ENCODE results near the gene CTLA4. TPM values are rescaled to one million over a fixed set of nuclear protein-coding genes. Genes with fewer than 3 reads are reported as not detected.
"Not testable (repeated sequence)": the region's sequence is repeated elsewhere in the genome, so short reads cannot be mapped to it uniquely, and the experiment has no call there.

CTLA4 gene
- total RNA-seq, 1 experiment from 2014 or later = not detected

GRCh38 chr2:203857656-203858055 lies 9.9 kb upstream of the CTLA4 start:
- DNase-seq (ENCODE audit: low read depth) = no peak

- no peak for DNase-seq (ENCODE audit: low read depth)
These were observed 9.4 kb upstream of the CTLA4 start for GRCh38 chr2:203858176-203858575.

DNA sequence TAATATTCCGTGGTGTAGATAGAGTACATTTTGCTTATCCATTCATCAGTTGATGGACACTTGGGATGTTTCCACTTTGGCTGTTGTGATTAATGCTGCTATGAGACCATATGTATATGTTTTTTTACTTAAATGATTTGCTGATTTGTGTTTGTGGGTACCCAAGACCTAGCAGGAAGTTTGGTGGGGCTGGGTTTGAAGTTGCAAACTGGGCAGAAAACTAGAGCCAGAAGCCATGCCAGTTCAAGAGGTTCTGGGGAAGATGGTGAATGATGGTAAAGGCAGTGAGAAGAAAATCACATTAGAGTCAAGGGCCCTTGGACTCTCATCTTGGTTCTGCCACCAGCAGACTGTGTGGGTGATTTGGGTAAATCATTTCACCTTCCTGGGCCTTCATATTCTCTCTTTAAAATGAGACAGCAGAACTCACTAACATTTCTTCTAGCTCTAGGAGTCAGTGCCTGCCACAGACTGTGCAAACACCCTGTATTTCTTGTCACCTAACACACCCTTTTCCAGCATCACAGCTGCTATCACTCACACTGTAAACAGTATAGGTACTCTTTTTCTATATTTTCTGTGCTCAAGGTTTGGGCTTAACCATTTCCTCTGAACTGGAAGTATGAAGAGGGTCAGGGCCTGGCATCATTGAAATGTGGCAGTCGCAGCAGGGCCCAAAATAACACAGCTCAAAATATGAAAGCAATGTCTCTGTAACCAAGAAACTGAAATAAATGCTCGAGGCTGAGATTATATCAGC lies 8.4 kb upstream of the CTLA4 start:
- DNase-seq (ENCODE audit: low read depth) = no peak

- DNase-seq (ENCODE audit: low read depth) = no peak
These were observed 6.4 kb upstream of the CTLA4 start for GRCh38 chr2:203861197-203861596.

GRCh38 chr2:203861607-203862006 lies 6.0 kb upstream of the CTLA4 start:
- DNase-seq (ENCODE audit: low read depth) = no peak

DNA sequence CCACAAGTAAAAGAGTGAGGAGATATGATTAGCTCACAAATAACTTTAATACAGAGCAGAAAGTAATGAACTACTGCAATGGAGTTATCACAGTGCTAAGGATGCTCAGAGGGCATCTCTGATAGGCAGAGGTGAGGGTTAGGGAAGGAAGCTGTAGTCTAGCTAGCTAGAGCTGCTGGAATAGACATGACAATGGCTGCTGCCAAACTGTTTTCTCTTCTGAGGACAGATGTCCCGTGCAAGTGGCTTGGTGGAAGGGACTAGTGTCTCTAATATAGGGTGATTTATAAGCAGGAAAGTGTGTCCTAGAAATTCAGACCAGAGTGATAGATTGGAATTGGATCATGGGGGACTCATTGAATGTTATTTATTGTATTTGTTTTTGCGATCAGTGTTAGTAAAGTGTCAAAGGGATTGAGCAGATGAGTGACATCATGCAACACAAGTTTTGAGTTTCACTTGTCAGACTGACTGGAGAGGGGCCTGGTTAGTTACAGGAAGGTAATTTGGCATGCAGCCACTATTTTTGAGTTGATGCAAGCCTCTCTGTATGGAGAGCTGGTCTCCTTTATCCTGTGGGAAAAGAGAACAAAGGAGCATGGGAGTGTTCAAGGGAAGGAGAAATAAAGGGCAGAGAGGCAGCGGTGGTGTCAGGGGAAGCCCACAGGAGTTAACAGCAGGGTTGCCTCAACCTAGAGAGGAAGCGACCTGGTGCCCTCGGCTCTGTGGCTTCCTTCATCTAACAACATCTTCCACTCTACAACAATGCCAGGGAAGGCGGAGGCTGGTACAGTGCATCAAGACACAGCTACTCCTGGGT lies 1.9 kb downstream of the CTLA4 start:
- DNase-seq (ENCODE audit: low read depth) = no peak

DNA sequence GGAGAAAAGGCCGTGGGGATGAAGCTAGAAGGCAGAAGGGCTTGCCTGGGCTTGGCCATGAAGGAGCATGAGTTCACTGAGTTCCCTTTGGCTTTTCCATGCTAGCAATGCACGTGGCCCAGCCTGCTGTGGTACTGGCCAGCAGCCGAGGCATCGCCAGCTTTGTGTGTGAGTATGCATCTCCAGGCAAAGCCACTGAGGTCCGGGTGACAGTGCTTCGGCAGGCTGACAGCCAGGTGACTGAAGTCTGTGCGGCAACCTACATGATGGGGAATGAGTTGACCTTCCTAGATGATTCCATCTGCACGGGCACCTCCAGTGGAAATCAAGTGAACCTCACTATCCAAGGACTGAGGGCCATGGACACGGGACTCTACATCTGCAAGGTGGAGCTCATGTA lies 2.9 kb downstream of the CTLA4 start:
- DNase-seq (ENCODE audit: low read depth) = no peak

DNA sequence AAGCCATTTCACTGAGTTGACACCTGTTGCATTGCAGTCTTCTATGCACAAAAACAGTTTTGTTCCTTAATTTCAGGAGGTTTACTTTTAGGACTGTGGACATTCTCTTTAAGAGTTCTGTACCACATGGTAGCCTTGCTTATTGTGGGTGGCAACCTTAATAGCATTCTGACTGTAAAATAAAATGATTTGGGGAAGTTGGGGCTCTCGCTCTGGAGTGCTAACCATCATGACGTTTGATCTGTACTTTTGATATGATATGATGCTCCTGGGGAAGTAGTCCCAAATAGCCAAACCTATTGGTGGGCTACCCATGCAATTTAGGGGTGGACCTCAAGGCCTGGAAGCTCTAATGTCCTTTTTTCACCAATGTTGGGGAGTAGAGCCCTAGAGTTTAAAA lies 3.4 kb downstream of the CTLA4 start:
- no peak for DNase-seq (ENCODE audit: low read depth)

- DNase-seq (ENCODE audit: low read depth) = no peak
These were observed 3.9 kb downstream of the CTLA4 start for GRCh38 chr2:203871371-203871983.

DNA sequence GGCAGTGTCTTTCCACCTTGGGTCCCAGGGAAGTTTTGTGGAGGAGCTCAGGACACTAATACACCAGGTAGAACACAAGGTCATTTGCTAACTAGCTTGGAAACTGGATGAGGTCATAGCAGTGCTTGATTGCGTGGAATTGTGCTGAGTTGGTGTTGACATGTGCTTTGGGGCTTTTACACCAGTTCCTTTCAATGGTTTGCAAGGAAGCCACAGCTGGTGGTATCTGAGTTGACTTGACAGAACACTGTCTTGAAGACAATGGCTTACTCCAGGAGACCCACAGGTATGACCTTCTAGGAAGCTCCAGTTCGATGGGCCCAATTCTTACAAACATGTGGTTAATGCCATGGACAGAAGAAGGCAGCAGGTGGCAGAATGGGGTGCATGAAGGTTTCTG lies 5.9 kb downstream of the CTLA4 start:
- no peak for DNase-seq (ENCODE audit: low read depth)

DNA sequence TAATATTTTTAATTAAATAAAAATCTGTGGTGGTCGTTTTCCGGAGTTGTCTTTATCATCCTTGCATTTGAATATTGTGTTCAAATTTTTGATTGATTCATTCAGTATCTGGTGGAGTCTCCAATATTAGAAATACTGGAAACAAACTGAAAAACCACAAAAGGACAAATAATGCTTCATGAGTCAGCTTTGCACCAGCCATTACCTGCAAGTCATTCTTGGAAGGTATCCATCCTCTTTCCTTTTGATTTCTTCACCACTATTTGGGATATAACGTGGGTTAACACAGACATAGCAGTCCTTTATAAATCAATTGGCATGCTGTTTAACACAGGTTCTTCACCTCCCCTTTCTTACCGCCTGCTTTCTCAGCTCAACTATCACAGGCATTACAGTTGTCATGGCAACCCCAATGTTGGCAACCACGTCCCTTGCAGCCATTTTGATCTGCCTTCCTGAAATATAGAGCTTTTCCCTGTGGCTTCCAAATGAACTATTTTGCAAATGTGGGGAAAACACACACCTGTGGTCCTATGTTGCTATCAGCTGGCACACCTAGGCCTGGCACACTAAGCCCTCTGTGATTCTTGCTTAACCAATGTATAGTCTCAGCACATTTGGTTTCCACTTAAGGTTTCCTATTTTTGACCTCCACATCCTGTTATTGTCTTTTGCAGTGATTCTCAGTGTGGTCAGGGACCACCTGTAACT lies 6.5 kb downstream of the CTLA4 start:
- no peak for DNase-seq (ENCODE audit: low read depth)

DNA sequence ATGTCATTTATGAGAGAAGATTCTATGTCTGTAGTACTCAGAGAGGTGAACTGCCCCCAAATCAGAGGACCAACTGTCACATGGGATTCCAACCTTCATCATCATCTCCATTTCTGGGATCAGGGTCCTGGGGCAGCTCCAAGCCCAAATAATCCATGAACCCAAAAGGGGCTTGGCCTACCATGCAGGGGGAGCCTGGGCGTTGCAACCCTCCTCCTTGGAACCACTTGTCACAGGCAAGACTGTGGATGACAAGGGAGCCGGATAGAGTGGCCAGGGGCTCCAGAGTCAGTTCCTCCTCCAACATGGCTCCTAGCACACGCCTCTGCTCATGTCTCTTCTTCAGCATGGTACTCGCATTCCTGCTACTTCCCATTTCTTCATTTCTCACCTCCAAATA lies 7.9 kb downstream of the CTLA4 start:
- no peak for DNase-seq (ENCODE audit: low read depth)

GRCh38 chr2:203876328-203876727 lies 8.8 kb downstream of the CTLA4 start:
- no peak for DNase-seq (ENCODE audit: low read depth)

- DNase-seq (ENCODE audit: low read depth) = no peak
These were observed 10.5 kb downstream of the CTLA4 start for GRCh38 chr2:203878063-203878462.

- no peak for DNase-seq (ENCODE audit: low read depth)
These were observed 13.1 kb downstream of the CTLA4 start for GRCh38 chr2:203880557-203881125.

DNA sequence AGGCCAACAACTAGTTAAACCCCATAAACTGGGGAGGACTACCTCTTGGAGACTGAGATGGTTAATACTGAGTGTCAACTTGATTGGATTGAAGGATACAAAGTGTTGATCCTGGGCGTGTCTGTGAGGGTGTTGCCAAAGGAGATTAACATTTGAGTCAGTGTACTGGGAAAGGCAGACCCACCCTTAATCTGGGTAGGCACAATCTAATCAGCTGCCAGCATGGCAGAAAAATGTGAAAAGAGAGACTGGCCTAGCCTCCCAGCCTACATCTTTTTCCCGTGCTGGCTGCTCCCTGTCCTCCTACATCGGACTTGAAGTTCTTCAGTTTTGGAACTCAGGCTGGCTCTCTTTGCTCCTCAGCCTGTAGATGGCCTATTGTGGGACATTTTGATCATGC lies 13.6 kb downstream of the CTLA4 start:
- DNase-seq (ENCODE audit: low read depth) = not testable (repeated sequence)

DNA sequence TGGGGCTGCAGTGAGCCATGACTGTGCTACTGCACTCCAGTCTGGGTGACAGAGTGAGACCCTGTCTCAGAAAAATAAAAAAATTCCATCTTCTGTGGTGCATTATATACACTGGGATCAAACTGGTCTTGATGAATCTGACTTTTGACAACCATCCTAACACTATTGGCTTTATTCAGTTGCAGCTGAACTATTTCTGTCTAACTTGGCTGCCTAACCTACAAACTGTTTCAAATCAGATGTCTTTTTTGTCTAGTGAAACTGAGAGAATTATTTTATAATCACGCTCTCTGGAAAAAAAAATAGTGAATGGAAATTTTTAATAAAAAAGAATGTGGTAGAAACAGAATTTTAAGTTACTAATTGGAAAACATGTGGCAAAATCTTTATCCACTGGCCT lies 15.0 kb downstream of the CTLA4 start:
- DNase-seq (ENCODE audit: low read depth) = no peak

DNA sequence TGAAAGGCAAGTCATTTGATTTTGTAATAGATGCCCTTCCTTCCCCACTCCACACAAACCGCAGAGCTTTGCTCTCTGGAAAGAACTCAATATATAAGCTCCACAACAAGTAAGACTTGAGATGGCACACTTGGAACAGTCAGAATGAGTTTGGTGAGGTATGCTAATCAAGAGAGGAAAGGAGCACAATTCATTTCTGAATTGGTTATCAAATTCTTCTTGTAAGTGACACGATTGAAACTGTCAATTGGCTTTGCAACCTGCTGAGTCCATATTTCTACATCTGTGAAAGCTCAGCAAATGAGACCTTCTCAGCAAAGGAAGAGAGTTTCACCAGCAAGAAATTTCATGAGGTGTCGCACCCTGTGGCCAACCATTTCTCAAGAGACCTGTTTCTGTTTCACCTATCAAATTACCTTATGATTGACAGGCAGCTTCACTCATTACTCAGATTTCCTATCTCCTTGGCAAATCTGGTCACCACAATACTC lies 19.1 kb downstream of the CTLA4 start:
- DNase-seq (ENCODE audit: low read depth) = no peak

- no peak for DNase-seq (ENCODE audit: low read depth)
These were observed 20.1 kb downstream of the CTLA4 start for GRCh38 chr2:203887677-203888076.

DNA sequence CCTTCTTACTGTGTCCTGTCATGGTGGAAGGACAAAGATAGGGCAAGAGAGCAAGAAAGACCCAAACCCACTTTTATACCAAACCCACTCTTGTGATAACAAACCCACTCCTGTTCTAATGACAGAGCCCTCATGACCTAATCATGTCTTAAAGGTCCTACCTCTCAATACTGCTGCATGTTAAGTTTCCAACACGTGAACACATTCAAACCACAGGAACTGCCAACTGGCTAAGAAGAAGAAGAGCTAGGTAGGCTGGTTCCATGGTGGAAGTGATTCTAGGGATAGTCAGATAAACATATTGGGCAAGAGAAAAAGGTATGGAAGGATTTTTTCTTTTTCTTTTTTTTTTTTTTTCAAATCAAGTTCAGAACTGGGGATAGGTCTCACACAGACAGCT lies 22.0 kb downstream of the CTLA4 start:
- DNase-seq (ENCODE audit: low read depth) = no peak

DNA sequence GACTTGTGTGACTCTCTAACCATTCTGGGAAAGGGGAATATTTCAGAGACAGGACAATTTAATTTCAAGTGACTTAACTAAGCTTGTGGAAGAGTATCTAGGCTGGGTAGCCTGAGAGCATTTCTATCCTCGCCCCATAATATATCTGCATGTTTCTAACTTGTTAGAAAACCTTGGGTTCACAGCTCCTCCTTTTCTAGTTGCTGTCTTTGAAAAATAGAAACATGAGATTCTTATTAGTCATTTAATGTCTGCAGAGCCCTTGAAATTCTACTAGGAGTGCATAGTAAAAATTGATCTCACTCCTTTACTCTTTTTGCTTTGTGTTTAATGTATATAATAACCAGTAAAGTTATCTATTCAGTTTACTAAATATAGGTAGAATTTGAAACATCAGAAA lies 22.4 kb downstream of the CTLA4 start:
- DNase-seq (ENCODE audit: low read depth) = no peak

DNA sequence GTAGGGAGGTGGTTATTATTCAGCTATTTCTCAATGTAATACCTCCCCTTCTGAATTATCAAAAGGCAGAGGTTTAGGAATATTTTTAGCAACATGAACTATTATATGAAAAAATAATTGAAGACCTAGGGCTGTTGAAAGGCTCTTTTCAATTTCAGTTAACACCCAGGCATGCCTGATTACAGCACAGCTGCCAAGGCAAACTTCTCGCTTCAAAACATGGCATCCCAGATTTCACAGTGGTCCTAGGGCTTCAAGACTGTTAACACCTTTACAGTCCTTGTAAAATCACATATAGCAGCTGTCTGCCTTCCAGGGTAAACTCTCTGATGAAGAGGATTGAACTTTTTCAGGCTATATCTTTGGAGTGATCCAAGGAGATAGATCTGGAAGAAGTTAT lies 23.2 kb downstream of the CTLA4 start:
- no peak for DNase-seq (ENCODE audit: low read depth)
